GM19043 (cell line): Measurements from ENCODE around the gene TTC39B.
"Not testable (repeated sequence)": the region's sequence is repeated elsewhere in the genome, so short reads cannot be mapped to it uniquely, and the experiment has no call there.

Source experiments
- ATAC-seq: cut with Tn5 transposase; IDR thresholded peaks from one replicate; pipeline ENCODE4 v1.9.1; 2021; ENCODE audit warnings: low read depth; ENCODE audit not compliant: unreplicated experiment

The TTC39B gene

GRCh38 chr9:15306757-15307522 lies at the start of gene TTC39B:
Gene TTC39B, minus strand, starts transcription at chr9:15307216. Its CDS starts 91 bp downstream, at chr9:15307125.
- ATAC-seq, result peak; percentile 91

GRCh38 chr9:15355669-15356068 lies 48.7 kb upstream of the TTC39B start:
- ATAC-seq, result no peak

- ATAC-seq, result no peak
Observed at GRCh38 chr9:15354713-15355112, 47.7 kb upstream of the TTC39B start.

- ATAC-seq, result no peak
Observed at GRCh38 chr9:15353892-15354291, 46.9 kb upstream of the TTC39B start.

GRCh38 chr9:15352306-15352705 lies 45.3 kb upstream of the TTC39B start:
- no peak for ATAC-seq

- ATAC-seq, result no peak
Observed at GRCh38 chr9:15349892-15350761, 43.1 kb upstream of the TTC39B start.

GRCh38 chr9:15346837-15347236 lies 39.8 kb upstream of the TTC39B start:
- ATAC-seq, result no peak

- no peak for ATAC-seq
Observed at GRCh38 chr9:15344191-15344590, 37.2 kb upstream of the TTC39B start.

GRCh38 chr9:15333376-15333881 lies 26.4 kb upstream of the TTC39B start:
- no peak for ATAC-seq

- ATAC-seq, result no peak
Observed at GRCh38 chr9:15332939-15333338, 25.9 kb upstream of the TTC39B start.

- no peak for ATAC-seq
Observed at GRCh38 chr9:15329539-15330109, 22.6 kb upstream of the TTC39B start.

- ATAC-seq, result no peak
Observed at GRCh38 chr9:15328946-15329345, 21.9 kb upstream of the TTC39B start.

GRCh38 chr9:15322695-15323094 lies 15.7 kb upstream of the TTC39B start:
- ATAC-seq, result not testable (repeated sequence)

GRCh38 chr9:15319661-15320060 lies 12.6 kb upstream of the TTC39B start:
- ATAC-seq, result not testable (repeated sequence)

GRCh38 chr9:15317836-15318235 lies 10.8 kb upstream of the TTC39B start:
- ATAC-seq, result no peak

GRCh38 chr9:15311607-15312006 lies 4.6 kb upstream of the TTC39B start:
- ATAC-seq, result no peak

- ATAC-seq, result no peak
Observed at GRCh38 chr9:15310107-15310850, 3.3 kb upstream of the TTC39B start.

GRCh38 chr9:15308511-15308910 lies 1.5 kb upstream of the TTC39B start:
- ATAC-seq, result no peak

GRCh38 chr9:15307523-15307841 lies 466 bp upstream of the TTC39B start:
- ATAC-seq, result peak; percentile 16

GRCh38 chr9:15306068-15306756 lies 804 bp downstream of the TTC39B start:
- peak; percentile 24 for ATAC-seq
